GM18861 (cell line): Measurements from ENCODE around the gene APOBEC3H.
A peak's percentile ranks its signal among the peaks of the same experiment; 100 is the strongest.

Experiments used
- ATAC-seq: cut with Tn5 transposase; IDR thresholded peaks from one replicate; pipeline ENCODE4 v1.9.1; 2021; ENCODE audit not compliant: unreplicated experiment

The APOBEC3H gene

GRCh38 chr22:39132871-39133524, 36.0 kb downstream of the APOBEC3H start:
- ATAC-seq = no peak

- ATAC-seq = no peak
Measured at GRCh38 chr22:39133871-39134270, 36.8 kb downstream of the APOBEC3H start.

- ATAC-seq = no peak
Measured at GRCh38 chr22:39134366-39135091, 37.5 kb downstream of the APOBEC3H start.

DNA sequence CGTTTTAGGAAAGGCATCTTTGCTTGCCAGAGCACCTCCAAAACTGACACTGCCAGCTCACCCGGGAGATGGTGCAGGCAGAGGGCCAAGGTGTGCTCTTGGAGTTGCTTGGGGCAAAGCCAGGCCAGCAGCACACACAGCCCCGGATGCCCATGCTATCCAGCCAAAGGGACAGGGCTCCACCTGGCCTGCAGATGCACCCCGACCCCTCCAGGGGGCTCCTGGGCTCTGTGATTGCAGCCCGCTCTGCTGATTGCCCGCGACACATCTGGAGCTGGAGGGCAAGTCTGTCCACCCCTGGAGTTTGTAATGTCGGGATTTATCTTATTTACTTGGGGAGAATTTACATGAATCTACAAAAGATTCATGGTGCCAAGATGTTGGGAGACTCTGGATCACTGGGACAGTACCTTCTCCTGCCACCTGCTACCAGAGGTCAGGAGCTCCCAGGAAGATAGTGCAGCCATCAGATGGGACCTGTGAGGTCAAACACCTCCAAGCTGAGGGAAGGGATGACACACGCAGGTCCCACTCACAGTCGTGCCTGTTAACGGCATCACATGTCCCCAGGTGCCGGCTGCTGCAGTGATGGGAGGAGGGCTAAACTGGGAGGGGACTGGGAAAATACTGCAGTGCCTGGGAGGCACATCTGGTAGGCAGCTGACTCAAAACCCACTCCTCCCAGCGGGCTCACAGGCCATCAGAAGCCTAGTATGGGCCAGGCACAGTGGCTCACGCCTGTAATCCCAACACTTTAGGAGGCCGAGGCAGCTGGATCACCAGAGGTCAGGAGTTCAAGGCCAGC, 38.2 kb downstream of the APOBEC3H start:
- no peak for ATAC-seq

DNA sequence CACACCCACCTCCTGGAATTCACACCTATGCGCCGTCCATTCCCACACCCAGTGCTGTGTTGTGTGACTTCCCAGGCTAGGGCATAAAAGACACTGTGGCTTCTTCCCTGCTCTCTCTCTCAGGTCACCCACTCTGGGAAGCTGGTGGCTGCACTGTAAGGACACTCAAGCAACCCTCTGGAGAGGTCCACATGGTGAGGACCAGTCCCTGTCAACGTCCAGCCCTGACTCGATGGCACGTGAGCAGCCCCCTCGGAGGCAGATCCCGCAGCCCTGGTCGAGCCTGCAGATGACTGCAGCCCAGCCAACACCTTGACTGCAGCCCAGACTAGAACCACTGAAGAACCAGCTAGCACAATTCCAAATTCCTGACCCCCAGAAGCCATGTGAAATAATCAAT, 39.3 kb downstream of the APOBEC3H start:
- ATAC-seq = no peak

DNA sequence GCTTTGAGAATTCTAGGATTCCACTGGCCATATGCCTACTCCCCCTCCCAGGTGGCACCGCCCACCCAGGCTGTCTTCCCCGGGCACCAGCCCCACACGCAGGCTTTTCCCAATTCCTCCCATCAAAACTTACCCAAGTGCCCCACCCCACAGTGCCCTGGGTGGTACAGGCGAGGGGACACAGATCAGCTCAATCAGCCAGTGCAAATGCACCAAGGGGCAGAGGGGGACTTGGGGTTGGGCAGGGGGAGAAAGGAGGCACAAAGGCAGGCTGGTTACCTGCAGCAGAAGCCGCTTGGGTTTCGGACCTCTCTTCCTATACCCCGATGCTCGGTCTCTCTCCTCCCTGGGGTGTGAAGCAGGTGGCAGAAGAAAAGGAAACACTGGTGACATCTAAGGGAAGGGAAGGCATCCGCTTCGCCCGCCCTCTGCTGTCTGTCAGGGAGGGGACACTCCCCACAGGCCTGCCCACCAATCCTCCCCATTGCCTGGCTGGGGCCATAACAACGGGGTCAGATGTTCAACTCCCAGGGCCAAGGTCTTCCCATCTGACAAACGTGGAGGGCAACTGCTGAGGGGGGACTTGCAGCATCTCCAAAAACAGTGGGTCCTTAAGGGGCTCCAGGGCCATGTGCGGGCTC, 41.4 kb downstream of the APOBEC3H start:
- no peak for ATAC-seq

- ATAC-seq = no peak
Measured at GRCh38 chr22:39139933-39140332, 42.9 kb downstream of the APOBEC3H start.

DNA sequence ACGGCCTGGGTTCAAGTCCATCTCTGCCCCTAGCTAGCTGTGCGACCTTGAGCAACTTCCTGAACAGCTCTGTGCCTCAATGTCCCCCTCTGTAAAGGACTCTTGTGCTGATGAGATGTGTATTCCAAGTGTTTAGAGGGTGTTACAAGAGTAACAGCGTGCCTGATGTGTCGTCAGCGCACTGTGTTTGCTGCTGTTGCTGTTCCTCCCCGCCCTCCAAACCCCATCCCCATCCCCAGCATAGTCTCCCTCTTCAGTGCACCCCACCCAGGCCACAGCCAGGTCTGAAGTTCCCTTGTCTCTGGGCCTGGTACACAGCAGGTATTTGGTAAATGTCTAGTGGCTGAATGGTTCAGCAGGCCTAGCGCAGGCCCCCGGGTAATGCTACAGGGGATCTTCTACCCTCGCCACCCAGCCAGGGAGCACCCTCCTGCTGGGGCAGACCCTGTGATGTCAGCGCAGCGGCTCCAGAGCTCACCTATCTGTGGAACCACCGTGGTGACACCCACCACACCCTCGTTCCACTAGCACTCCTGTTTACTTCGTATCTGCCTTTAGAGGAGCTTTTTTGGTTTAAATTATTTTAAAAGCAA, 45.1 kb downstream of the APOBEC3H start:
- no peak for ATAC-seq

DNA sequence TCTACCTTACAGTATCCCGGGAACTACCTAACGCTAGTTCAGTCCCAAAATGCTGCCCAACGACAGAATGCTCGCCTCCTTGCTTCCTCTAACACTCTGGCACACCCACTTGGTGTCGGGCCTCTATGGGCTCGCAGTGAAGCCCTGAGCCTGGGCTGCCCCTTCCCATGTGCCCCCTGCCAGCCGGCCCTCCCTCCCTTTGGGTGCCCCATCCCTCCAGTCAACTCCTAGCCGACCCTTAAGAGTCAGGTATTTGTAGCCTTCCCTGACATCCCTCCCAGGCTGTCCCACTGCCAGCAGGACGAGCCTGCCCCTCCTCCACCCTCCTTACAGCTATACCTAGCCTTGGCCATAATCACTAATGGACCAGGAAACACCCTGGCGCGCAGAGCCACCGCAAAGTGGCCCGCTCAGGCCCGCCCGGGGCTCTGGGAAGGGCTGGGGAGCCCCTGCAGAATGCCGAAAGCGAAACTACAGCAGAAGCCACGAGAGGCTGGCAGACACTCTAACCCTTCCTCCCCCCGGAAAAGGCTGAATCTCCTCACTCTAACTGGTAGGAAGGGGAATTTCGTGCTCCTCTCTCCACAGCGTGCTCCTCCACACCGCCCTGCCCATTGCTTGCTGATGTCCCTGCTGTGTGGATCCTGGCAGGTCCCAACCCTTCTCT, 47.2 kb downstream of the APOBEC3H start:
- peak; percentile 28 for ATAC-seq

DNA sequence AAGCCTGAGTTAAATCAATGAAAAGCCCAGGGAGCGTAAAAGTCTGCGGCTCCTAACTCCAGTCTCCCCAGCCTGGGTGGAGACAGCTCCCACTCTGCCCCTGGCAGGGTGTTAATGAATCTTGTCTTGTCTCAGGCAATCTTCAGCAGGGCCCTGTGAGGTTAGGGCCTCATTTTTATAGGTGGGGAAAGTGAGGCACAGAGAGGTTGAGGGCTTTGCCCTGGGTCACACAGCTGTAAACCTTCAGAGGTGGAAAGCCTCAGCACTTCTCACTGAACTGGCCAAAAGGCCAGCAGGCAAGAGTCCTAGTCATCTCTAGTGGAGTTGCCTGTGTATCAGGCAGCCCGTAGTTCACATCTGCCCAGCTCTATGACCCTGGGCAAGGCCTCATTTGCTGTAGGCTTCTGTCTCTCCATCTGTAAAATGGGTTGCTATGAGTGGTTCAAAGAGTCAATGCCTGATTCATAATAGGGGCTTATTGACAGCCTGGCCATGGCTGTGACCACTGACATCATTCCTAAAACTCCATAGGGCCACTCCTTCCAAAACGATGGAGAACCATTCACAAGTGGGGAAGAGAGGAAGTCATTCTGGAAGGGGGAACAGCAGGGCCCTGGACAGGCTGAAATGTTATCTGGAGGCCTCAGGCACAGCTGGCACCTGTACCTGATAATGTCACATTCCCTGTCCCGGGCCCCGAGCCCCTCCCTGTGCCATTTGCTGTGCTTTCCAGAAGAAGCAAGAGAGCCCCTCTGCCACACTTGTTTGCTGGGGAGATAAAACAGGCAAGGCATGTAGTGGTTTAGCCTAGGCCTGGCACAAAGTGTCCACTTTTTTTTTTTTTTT, 49.4 kb downstream of the APOBEC3H start:
- ATAC-seq = no peak

GRCh38 chr22:39147335-39148025, 50.4 kb downstream of the APOBEC3H start:
- no peak for ATAC-seq

GRCh38 chr22:39148026-39148726, 51.1 kb downstream of the APOBEC3H start:
- ATAC-seq = no peak

DNA sequence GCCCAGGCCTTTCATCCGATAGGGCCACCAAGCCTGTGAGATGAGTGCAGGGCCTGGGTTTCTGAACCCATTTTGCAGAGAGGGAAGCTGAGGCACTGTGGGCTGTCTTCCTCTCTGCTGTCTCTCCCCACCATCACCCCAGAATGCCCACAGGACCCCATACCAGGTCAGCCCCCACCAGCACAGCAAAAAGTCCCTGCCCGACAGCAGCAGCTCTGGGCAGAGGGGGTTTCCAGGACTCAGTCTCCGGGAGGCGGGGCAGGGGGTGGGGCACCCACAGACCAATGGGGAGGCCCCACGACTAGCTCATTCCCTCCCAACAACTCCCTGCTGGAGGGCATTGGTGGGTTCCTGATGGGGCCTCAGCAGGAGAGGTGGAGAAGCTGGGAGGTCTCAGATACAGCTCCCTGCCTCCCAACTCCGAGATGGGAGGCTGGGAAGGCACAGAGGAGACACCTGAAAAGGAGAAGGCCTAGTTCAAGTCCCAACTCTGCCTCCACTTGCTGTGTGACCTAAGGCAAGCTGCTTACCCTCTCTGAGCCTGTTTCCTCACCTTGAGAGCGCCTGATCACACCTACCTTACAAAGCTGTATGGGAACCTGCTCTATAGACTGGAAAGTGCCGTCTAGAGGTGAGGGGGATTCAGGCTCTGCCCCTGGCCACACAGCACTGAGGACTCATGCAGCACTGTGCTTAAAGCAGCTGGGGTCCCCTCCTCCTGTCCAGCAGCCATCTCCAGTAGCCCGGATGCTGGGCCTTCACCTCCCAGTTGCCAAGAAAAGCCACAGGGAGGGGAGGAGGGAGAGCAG, 51.9 kb downstream of the APOBEC3H start:
- no peak for ATAC-seq

DNA sequence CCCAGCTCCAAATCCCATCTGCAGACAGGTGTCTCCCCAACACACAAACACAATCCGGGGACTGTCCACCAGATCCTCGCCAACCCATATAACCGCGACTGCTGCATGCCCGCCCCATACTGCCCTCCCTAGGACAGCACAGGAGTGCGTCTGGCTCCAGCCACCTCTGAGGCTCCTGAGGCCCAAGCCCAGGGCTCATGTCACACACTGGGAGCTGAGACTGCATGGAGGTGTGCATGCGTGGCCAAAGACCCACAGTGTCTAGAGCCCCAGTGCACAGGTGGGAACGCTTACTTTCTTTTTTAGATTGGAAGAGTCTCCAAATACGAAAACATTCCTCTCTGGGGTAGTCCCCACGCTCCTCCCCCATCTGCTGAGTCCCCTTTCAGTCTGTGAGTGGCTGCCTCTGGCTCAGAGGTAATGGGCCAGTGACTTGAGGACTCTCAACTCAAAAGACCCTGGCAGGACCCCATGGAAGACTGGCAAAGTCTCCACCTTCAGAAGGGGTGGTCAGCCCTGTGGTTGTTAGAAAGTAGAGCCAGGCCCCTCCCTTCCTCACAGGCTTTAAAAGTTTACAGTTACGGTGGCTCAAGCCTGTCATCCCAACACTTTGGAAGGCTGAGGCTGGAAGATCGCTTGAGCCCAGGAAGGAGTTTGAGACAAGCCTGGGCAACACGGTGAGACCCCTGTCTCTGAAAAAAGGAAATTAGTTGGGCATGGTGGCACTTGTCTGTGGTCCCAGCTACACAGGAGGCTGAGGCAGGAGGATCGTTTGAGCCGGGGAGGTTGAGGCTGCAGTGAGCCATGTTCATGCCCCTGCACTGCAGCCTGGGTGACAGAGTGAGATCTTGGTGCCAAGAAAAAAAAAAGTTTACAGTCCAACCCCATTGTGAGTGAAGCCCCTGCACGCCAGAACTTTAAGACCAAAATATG, 53.1 kb downstream of the APOBEC3H start:
- no peak for ATAC-seq

- ATAC-seq = no peak
Measured at GRCh38 chr22:39150848-39151215, 53.8 kb downstream of the APOBEC3H start.

DNA sequence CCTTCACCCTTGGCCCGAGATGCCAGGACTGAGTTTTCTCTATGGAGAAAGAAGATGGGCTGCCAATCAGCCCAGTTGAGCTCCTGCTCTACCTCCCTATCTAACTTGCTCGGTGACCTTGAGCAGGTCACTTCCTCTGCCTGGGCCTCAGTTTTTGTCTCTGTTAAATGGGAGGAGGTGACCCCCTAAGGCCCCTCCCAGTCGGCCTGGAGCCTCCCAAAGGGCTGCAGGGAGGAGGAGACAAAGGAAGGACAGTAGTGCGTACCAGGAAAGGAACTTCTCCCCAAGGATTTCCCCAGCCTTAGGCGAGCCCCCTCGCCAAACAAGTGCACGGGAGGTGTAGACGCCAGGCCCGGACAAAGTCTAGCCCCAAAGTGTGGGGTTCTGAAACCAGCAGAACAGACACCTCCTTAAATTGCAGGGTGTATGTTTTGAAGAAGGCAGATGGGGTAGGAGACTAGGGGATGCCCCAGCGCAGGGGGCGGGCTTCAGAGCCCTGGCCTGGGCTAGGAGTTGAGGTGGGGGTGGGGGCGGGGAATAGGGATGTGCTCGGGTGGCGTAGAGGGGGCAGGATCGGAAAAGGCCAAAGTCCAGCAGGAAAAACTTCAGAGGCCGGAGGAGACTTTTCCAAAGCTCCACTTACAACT, 54.4 kb downstream of the APOBEC3H start:
- no peak for ATAC-seq
